Panc1 (cell line): ENCODE results near the gene NUP210L. TPM values are rescaled to one million over a fixed set of nuclear protein-coding genes. Genes with fewer than 3 reads are reported as not detected.

Source experiments
- ATAC-seq: fragments of 200-7000 bp; cut with Tn5 transposase; 2 replicates; pipeline ENCODE4 v1.9.1; 2020; ENCODE audit warnings: mild to moderate bottlenecking, moderate library complexity
- BruUV-seq: library from RNA; stranded (reverse); fragments of 400-500 nt; replicated peaks from 2 replicates; lab custom pipeline; 2021; lab: Mats Ljungman, UMichigan
- CTCF ChIA-PET: fragments of 300-600 bp; sonication (Branson Sonifier 250); formaldehyde crosslinking; loops from one replicate; lab custom pipeline; 2022; ENCODE audit warnings: antibody characterized with exemption; lab: Charles Lee
- POLR2A ChIA-PET: fragments of 300-600 bp; sonication (Branson Sonifier 250); formaldehyde crosslinking; loops from one replicate; lab custom pipeline; 2022; ENCODE audit warnings: antibody characterized with exemption; lab: Charles Lee
- DNase-seq: peaks from one replicate; pipeline ENCODE4 v3.0.0-alpha.2; 2010; ENCODE audit warnings: low read depth, low spot score
- H3K27ac ChIP-seq: 2 replicates; pipeline ENCODE4 v1.5.1; 2011; ENCODE audit warnings: mild to moderate bottlenecking, low read length, inconsistent platforms
- H3K27me3 ChIP-seq: fragments of 200-500 bp; sonication (Bioruptor generic); 2 replicates; pipeline ENCODE4 v1.6.0; 2014; ENCODE audit warnings: low read length, inconsistent platforms; ENCODE audit not compliant: control insufficient read depth, insufficient read depth
- H3K36me3 ChIP-seq: fragments of 200-500 bp; sonication (Bioruptor generic); 2 replicates; pipeline ENCODE4 v1.5.1; 2014; ENCODE audit warnings: inconsistent platforms, mild to moderate bottlenecking, low read length, moderate library complexity; ENCODE audit not compliant: control insufficient read depth, insufficient read depth
- H3K4me1 ChIP-seq: 2 replicates; pipeline ENCODE4 v1.5.1; 2011; ENCODE audit warnings: inconsistent platforms, mild to moderate bottlenecking, low read length, moderate library complexity; ENCODE audit not compliant: control insufficient read depth, insufficient read depth
- H3K4me3 ChIP-seq, 2 experiments: 2 replicates each; pipeline ENCODE4 v1.5.1; 2011 to 2012; ENCODE audit warnings: low read depth in 2 of 2, low read length in 2 of 2, mild to moderate bottlenecking in 2 of 2, inconsistent platforms in 1 of 2, moderate library complexity in 1 of 2
- H3K9me3 ChIP-seq: fragments of 200-500 bp; sonication (Bioruptor generic); 2 replicates; pipeline ENCODE4 v1.5.1; 2014; ENCODE audit warnings: low read depth, mild to moderate bottlenecking, inconsistent platforms, low read length, moderate library complexity; ENCODE audit not compliant: control insufficient read depth, insufficient read depth
- CTCF ChIP-seq: fragments of 450-650 bp; IDR thresholded peaks from 2 replicates; pipeline ENCODE4 v1.5.1; 2017; ENCODE audit warnings: mild to moderate bottlenecking
- POLR2AphosphoS5 ChIP-seq: IDR thresholded peaks from 2 replicates; pipeline ENCODE4 v1.6.1; 2012; ENCODE audit warnings: mild to moderate bottlenecking, low read depth, low read length, moderate library complexity
- REST ChIP-seq, 2 experiments: IDR thresholded peaks; 2 replicates each; pipeline ENCODE4 v1.6.1; 2011 to 2012; ENCODE audit warnings: low read depth in 2 of 2, control low read depth in 1 of 2, low read length in 1 of 2, mild to moderate bottlenecking in 1 of 2, moderate library complexity in 1 of 2; ENCODE audit not compliant: insufficient read depth in 1 of 2
- SIN3A ChIP-seq: IDR thresholded peaks from 2 replicates; pipeline ENCODE4 v1.6.1; 2012; ENCODE audit warnings: low read depth, mild to moderate bottlenecking, low read length, moderate library complexity, borderline replicate concordance; ENCODE audit not compliant: insufficient read depth
- TCF7L2 ChIP-seq: IDR thresholded peaks from 2 replicates; pipeline ENCODE4 v1.6.1; 2011; ENCODE audit warnings: mild to moderate bottlenecking, low read depth, low read length, inconsistent platforms
- in situ Hi-C: cut with HindIII; loops from 2 replicates; pipeline ENCODE4 v1.10.0; 2016; ENCODE audit warnings: low sequenced_read_pairs, low pct_unique_long_range_greater_than_20kb
- intact Hi-C: fragments of 100-400 bp; cut with micrococcal nuclease; formaldehyde crosslinking; loops from one replicate; pipeline ENCODE4 v1.10.0; 2022; ENCODE audit not compliant: unreplicated experiment
- total RNA-seq: library from RNA; stranded (reverse); gene quantifications from one replicate; pipeline ENCODE4 v1.2.1, GENCODE V29; 2021; ENCODE audit not compliant: unreplicated experiment

NUP210L gene
- total RNA-seq, 1 experiment from 2014 or later, result 0.05 TPM

- ATAC-seq (no peak), DNase-seq (no peak)
- POLR2A ChIA-PET, result interaction anchor here (0.6 kb wide), 1 partner anchor 33 kb away, joined by 3 read pairs; no protein-coding TSS in a partner anchor
- Histone ChIP-seq H3K27me3 (no peaks in the 10 kb centered on the region), H3K36me3 (no peaks in the 10 kb centered on the region), H3K27ac (no peak overlapping the region), H3K4me3 (no peak overlapping the region), H3K9me3 (no peaks in the 10 kb centered on the region), H3K4me1 (no peaks in the 10 kb centered on the region)
- intact Hi-C loops (no loop called here), in situ Hi-C loops (no loop called here)
- BruUV-seq, result no TSS peak
- TF ChIP-seq SIN3A, result no peak
- no peak for TF ChIP-seq REST (IDR thresholded peaks at IDR 0.05; ENCODE audit: insufficient read depth in 1 of 2, low read depth in 2 of 2, low read length in 1 of 2)
- no peak for TF ChIP-seq POLR2AphosphoS5
- no peak for TF ChIP-seq TCF7L2
- no peak for TF ChIP-seq CTCF
- CTCF ChIA-PET, result no interaction called here
Observed at GRCh38 chr1:154097873-154098272, 57.0 kb downstream of the NUP210L start.

- no peaks in the 10 kb centered on the region for H3K9me3 ChIP-seq
- no peaks in the 10 kb centered on the region for H3K36me3 ChIP-seq
- in situ Hi-C loops, result no loop called here
- no TSS peak for BruUV-seq
- H3K27me3 ChIP-seq, result no peaks in the 10 kb centered on the region
- ChIA-PET CTCF (no interaction called here), POLR2A (no interaction called here)
- no peaks in the 10 kb centered on the region for H3K4me1 ChIP-seq
- TF ChIP-seq POLR2AphosphoS5 (no peak), SIN3A (no peak), CTCF (no peak), REST (IDR thresholded peaks at IDR 0.05; ENCODE audit: insufficient read depth in 1 of 2, low read depth in 2 of 2, low read length in 1 of 2) (no peak), TCF7L2 (no peak)
- H3K27ac ChIP-seq, result no peak overlapping the region
- no peak overlapping the region for H3K4me3 ChIP-seq
- no peak for DNase-seq
- intact Hi-C loops, result no loop called here
- no peak for ATAC-seq
Observed at GRCh38 chr1:154095456-154096060, 59.3 kb downstream of the NUP210L start.
